Upper lobe of right lung (tissue), 1 donor: ENCODE measurements around the gene FRK. TPM values are rescaled to one million over a fixed set of nuclear protein-coding genes. Genes with fewer than 3 reads are reported as not detected.

Experiments
- ATAC-seq: fragments of 200-7000 bp; cut with Tn5 transposase; one replicate; pipeline ENCODE4 v1.9.1; 2020; ENCODE audit warnings: mild to moderate bottlenecking, moderate library complexity
- DNase-seq: peaks from one replicate; pipeline ENCODE4 v3.0.0-alpha.2; 2020
- H3K27ac ChIP-seq: fragments of 200-600 bp; one replicate; pipeline ENCODE4 v1.8.0; 2022
- H3K27me3 ChIP-seq: fragments of 200-600 bp; one replicate; pipeline ENCODE4 v1.8.0; 2022; ENCODE audit warnings: mild to moderate bottlenecking
- H3K36me3 ChIP-seq: fragments of 200-600 bp; one replicate; pipeline ENCODE4 v1.8.0; 2022
- H3K4me1 ChIP-seq: fragments of 200-600 bp; one replicate; pipeline ENCODE4 v1.8.0; 2022
- H3K4me3 ChIP-seq: fragments of 200-600 bp; one replicate; pipeline ENCODE4 v1.8.0; 2022; ENCODE audit warnings: mild to moderate bottlenecking
- H3K9me3 ChIP-seq: fragments of 200-600 bp; one replicate; pipeline ENCODE4 v1.8.0; 2022
- intact Hi-C: fragments of 100-400 bp; cut with DNase I; formaldehyde crosslinking; loops from one replicate; pipeline ENCODE4 v1.11.0; 2022
- total RNA-seq: library from RNA; stranded (reverse); fragmentation: NEBNext Ultra II Directional; extraction: Animal tissue kit (Norgen Biotek cat#: 25700); gene quantifications from one replicate; pipeline ENCODE4 v1.2.1, GENCODE V29; 2021
- TF ChIP-seq, protein P1 (sequence below): fragments of 200-600 bp; IDR thresholded peaks from one replicate; pipeline ENCODE4 v1.8.0; 2022; ENCODE audit warnings: antibody characterized with exemption
- donor health status: DM: no; HTN: yes; CAD: no; lungs with severe emphysema.

The FRK gene
- total RNA-seq, 1 donor from 2014 or later = 7.2 TPM

DNA sequence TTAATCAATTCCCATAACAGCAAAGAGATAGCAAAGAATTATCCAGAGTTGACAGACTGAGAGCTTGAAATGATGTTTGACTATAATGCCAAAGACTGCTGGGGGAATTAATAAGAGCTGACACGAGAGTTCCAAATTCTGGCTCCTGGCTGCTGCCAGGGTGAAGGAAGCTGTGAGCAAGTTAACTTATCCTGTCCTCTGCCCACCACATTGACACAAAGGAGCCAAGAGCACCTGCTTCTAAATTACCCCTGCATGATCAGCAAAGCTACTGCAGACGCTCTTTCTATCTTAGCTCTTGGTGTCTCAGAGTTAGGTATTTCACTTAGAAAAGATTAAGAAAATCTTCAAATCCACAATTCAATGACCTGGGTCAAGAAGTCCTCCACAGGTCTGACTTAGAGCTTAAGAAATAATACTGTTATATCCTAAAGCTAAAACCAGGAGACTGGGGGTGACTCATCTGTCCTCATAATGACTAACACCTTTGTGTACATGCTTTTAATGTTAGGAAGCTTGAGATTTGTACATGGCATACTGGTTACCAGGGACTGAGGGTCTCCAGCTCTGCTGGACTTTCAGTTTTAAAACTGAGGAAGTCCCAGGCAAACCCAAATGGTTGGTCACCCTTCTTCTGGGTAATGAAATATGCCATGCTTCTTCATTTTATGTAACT, 13.2 kb upstream of the FRK start:
- Histone ChIP-seq H3K4me3 (no peak overlapping the region), H3K36me3 (no peaks in the 10 kb centered on the region), H3K27me3 (no peaks in the 10 kb centered on the region), H3K9me3 (no peaks in the 10 kb centered on the region), H3K4me1 (no peaks in the 10 kb centered on the region), H3K27ac (no peak overlapping the region)
- TF ChIP-seq, protein P1, sequence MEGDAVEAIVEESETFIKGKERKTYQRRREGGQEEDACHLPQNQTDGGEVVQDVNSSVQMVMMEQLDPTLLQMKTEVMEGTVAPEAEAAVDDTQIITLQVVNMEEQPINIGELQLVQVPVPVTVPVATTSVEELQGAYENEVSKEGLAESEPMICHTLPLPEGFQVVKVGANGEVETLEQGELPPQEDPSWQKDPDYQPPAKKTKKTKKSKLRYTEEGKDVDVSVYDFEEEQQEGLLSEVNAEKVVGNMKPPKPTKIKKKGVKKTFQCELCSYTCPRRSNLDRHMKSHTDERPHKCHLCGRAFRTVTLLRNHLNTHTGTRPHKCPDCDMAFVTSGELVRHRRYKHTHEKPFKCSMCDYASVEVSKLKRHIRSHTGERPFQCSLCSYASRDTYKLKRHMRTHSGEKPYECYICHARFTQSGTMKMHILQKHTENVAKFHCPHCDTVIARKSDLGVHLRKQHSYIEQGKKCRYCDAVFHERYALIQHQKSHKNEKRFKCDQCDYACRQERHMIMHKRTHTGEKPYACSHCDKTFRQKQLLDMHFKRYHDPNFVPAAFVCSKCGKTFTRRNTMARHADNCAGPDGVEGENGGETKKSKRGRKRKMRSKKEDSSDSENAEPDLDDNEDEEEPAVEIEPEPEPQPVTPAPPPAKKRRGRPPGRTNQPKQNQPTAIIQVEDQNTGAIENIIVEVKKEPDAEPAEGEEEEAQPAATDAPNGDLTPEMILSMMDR = no peak
- DNase-seq (no peak), ATAC-seq (no peak)
- intact Hi-C loops = no loop called here

DNA sequence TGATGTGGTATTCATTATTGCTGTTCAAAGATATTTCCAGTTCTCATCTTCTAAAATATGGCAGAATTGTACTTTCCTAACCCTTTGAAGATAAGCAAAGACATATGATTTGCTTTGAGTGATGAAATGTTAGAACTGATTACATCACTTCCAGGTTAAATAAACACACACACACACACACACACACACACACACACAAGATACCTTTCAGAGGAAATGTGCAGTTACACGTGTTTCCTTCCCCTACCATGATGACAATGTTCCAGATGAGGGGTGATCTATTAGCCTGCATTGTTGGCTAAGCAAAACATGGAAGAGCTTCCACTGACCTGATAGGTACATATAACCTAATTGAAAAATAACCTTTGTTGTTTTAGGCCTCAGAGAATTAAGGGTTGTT, 11.7 kb upstream of the FRK start:
- TF ChIP-seq, protein P1 = no peak
- intact Hi-C loops = no loop called here
- DNase-seq (no peak), ATAC-seq (no peak)
- no peak overlapping the region for H3K4me3 ChIP-seq
- no peaks in the 10 kb centered on the region for H3K9me3 ChIP-seq
- H3K36me3 ChIP-seq = no peaks in the 10 kb centered on the region
- H3K4me1 ChIP-seq = no peaks in the 10 kb centered on the region
- H3K27me3 ChIP-seq = no peaks in the 10 kb centered on the region
- no peak overlapping the region for H3K27ac ChIP-seq

DNA sequence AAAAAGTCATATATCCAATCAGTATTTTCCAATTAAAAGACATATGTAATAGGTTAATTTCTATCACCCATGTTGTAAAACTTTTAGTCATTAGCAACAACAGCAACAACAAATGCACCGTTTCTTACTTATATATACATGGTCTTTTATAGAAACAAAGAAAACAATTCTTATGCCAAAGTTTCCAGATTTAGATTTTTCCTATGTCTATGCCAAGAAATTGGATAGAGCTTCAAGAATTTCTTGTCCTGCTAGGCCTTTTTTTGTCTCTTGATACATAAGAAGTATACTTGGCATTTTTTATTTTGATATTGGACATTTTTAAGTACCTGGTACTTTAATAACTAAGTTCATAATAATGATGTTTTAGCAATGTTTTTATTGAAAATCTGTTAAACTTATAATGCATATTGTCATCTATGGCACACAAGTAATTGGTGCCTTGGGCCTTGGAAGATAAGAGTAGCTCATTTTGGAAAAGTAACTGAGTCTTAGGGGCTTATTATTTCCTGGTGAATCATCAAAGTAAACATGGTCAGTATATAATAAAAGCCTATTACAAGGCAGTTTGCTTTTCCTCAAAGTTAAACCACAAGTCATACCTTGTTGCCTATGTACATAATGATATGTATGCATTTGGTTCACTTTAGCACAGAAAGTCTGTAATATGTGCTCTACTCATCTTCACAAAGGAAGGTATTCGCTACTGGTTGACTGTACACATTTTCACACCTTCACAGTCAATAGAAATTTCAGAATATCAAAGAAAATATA, 10.1 kb upstream of the FRK start:
- Histone ChIP-seq H3K27ac (no peak overlapping the region), H3K4me1 (no peaks in the 10 kb centered on the region), H3K27me3 (no peaks in the 10 kb centered on the region), H3K9me3 (no peaks in the 10 kb centered on the region), H3K4me3 (no peak overlapping the region), H3K36me3 (no peaks in the 10 kb centered on the region)
- no peak for ATAC-seq
- TF ChIP-seq, protein P1 = no peak
- no peak for DNase-seq
- intact Hi-C loops = no loop called here

DNA sequence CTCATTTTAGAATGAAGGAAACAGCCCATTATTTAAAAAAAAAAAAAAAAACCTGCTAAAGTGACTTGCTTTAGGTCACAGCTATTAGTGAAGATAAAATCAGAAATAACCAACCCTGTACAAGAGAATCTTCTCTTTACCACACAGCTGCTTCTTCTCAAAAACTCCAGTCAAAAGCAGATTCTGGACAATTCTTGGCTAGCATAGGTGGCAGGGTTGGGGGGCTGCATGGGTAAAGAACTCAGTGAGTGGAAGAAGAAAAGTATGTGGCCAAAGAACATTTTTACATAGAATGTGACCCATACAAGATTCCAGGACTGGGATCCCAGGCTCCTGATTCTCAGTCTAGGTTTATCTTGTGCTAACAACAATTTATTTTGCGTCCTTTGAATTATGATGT, 9.4 kb upstream of the FRK start:
- intact Hi-C loops = no loop called here
- H3K36me3 ChIP-seq = no peaks in the 10 kb centered on the region
- no peak overlapping the region for H3K4me3 ChIP-seq
- H3K9me3 ChIP-seq = no peaks in the 10 kb centered on the region
- H3K27ac ChIP-seq = no peak overlapping the region
- no peaks in the 10 kb centered on the region for H3K4me1 ChIP-seq
- DNase-seq (no peak), ATAC-seq (no peak)
- TF ChIP-seq, protein P1 = no peak
- H3K27me3 ChIP-seq = no peaks in the 10 kb centered on the region

DNA sequence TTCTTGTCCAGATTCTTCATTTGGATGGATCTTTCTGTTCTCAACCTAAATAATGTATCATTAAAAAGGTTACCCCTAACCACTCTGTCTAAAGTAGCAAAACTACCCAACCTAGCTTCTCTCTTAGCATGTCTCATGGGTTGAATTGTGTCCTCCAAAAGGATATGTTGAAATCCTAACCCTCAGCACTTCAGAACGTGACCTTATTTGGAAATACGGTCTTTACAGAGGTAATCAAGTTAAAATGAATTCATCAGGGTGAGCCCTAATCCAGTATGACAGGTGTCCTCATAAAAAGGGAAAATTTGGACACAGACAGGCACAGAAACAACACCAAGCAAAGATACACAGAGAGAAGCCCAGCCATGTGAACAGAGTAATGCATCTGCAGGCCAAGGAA, 6.1 kb upstream of the FRK start:
- DNase-seq = no peak
- TF ChIP-seq, protein P1 = no peak
- Histone ChIP-seq H3K4me1 (no peaks in the 10 kb centered on the region), H3K9me3 (no peaks in the 10 kb centered on the region), H3K4me3 (no peak overlapping the region), H3K27ac (no peak overlapping the region), H3K36me3 (no peaks in the 10 kb centered on the region), H3K27me3 (no peaks in the 10 kb centered on the region)
- no peak for ATAC-seq
- intact Hi-C loops = no loop called here
